CD14-positive monocyte (primary cell): ENCODE results near the gene P4HA1. TPM values are rescaled to one million over a fixed set of nuclear protein-coding genes. Genes with fewer than 3 reads are reported as not detected.

Experiments used
- DNase-seq, 3 donors: peaks; one replicate each; pipeline ENCODE4 v3.0.0-alpha.2; 2011 to 2022
- H2AFZ ChIP-seq: 2 replicates; pipeline ENCODE4 v1.6.0; 2012; ENCODE audit warnings: mild to moderate bottlenecking, low read depth, low read length, inconsistent platforms; ENCODE audit not compliant: insufficient read depth, poor library complexity, severe bottlenecking
- H3K27ac ChIP-seq, 2 donors: 1 replicate in 1 of 2; 2 replicates in 1 of 2; pipeline ENCODE4 v1.5.1; 2012 to 2013; ENCODE audit warnings: low read length in 2 of 2, control low read depth in 1 of 2, inconsistent platforms in 1 of 2, low read depth in 1 of 2, mild to moderate bottlenecking in 1 of 2
- H3K27me3 ChIP-seq, 2 donors: one replicate each; pipeline versions ENCODE4 v1.6.0 to v1.6.1; 2011 to 2013; ENCODE audit warnings: low read length in 2 of 2; ENCODE audit not compliant: control insufficient read depth in 2 of 2, insufficient read depth in 2 of 2
- H3K36me3 ChIP-seq, 2 donors: replicated peaks in 1 of 2; 1 replicate in 1 of 2; 2 replicates in 1 of 2; pipeline versions ENCODE4 v1.5.1 to v1.6.1; 2012 to 2013; ENCODE audit warnings: low read length in 2 of 2, control low read depth in 1 of 2, inconsistent platforms in 1 of 2, mild to moderate bottlenecking in 1 of 2; ENCODE audit not compliant: insufficient read depth in 2 of 2, control insufficient read depth in 1 of 2
- H3K4me1 ChIP-seq, 2 donors: 1 replicate in 1 of 2; 2 replicates in 1 of 2; pipeline versions ENCODE4 v1.5.1 to v1.6.1; 2012 to 2013; ENCODE audit warnings: low read length in 2 of 2, control low read depth in 1 of 2, inconsistent platforms in 1 of 2, mild to moderate bottlenecking in 1 of 2, moderate library complexity in 1 of 2; ENCODE audit not compliant: insufficient read depth in 2 of 2, control insufficient read depth in 1 of 2
- H3K4me2 ChIP-seq: replicated peaks from 2 replicates; pipeline ENCODE3; 2012; ENCODE audit warnings: low read length, moderate library complexity, mild to moderate bottlenecking; ENCODE audit not compliant: poor library complexity, severe bottlenecking; ENCODE audit errors: extremely low read depth
- H3K4me3 ChIP-seq, 3 experiments: fragments of 200-600 bp in 1 of 3; sonication (generic) in 1 of 3; replicated peaks in 1 of 3; 1 replicate in 2 of 3; 2 replicates in 1 of 3; pipeline ENCODE4 v1.5.1; 2011 to 2013; ENCODE audit warnings: low read length in 3 of 3, mild to moderate bottlenecking in 3 of 3, control low read depth in 2 of 3, low read depth in 2 of 3, inconsistent platforms in 1 of 3, moderate library complexity in 1 of 3
- H3K79me2 ChIP-seq: 2 replicates; pipeline ENCODE4 v1.6.0; 2012; ENCODE audit warnings: mild to moderate bottlenecking, control low read depth, inconsistent platforms, low read length, moderate library complexity; ENCODE audit not compliant: insufficient read depth
- H3K9ac ChIP-seq: 2 replicates; pipeline ENCODE4 v1.6.0; 2017; ENCODE audit warnings: low read length, mild to moderate bottlenecking; ENCODE audit not compliant: insufficient read depth, poor library complexity, severe bottlenecking
- H3K9me3 ChIP-seq, 2 donors: replicated peaks in 1 of 2; 1 replicate in 1 of 2; 2 replicates in 1 of 2; pipeline versions ENCODE4 v1.5.1 to v1.6.1; 2012 to 2013; ENCODE audit warnings: low read length in 2 of 2, control low read depth in 1 of 2; ENCODE audit not compliant: control insufficient read depth in 1 of 2, insufficient read depth in 1 of 2
- H4K20me1 ChIP-seq: 2 replicates; pipeline ENCODE4 v1.6.0; 2012; ENCODE audit warnings: mild to moderate bottlenecking, low read length, control low read depth, moderate library complexity; ENCODE audit not compliant: insufficient read depth
- H3K27ac Mint-ChIP-seq, 7 donors: one replicate each; pipeline ENCODE4 v1.8.0; 2020; ENCODE audit warnings: mild to moderate bottlenecking in 7 of 7, mixed read lengths in 7 of 7, moderate library complexity in 6 of 7, inconsistent platforms in 2 of 7
- H3K27me3 Mint-ChIP-seq, 3 donors: one replicate each; pipeline ENCODE4 v1.8.0; 2021 to 2022; ENCODE audit warnings: low read depth in 3 of 3, mild to moderate bottlenecking in 3 of 3, mixed read lengths in 3 of 3, moderate library complexity in 3 of 3, inconsistent platforms in 1 of 3
- H3K36me3 Mint-ChIP-seq, 2 donors: one replicate each; pipeline ENCODE4 v1.8.0; 2020; ENCODE audit warnings: mixed read lengths in 2 of 2, inconsistent platforms in 1 of 2, mild to moderate bottlenecking in 1 of 2
- H3K4me1 Mint-ChIP-seq: one replicate; pipeline ENCODE4 v1.8.0; 2020; ENCODE audit warnings: mild to moderate bottlenecking, mixed read lengths
- H3K4me3 Mint-ChIP-seq, 2 donors: one replicate each; pipeline ENCODE4 v1.8.0; 2020; ENCODE audit warnings: mild to moderate bottlenecking in 2 of 2, mixed read lengths in 2 of 2, moderate library complexity in 1 of 2
- H3K9me3 Mint-ChIP-seq, 7 donors: one replicate each; pipeline ENCODE4 v1.8.0; 2020 to 2022; ENCODE audit warnings: mixed read lengths in 7 of 7, mild to moderate bottlenecking in 6 of 7, moderate library complexity in 6 of 7, inconsistent platforms in 2 of 7
- CTCF ChIP-seq: fragments of 200-600 bp; IDR thresholded peaks from one replicate; pipeline ENCODE4 v1.8.0; 2022; ENCODE audit warnings: antibody characterized with exemption, mild to moderate bottlenecking
- WGBS: methylation state at CpG from one replicate; pipeline ENCODE4 v1.1.5; 2013; ENCODE audit warnings: missing lambda C conversion rate; ENCODE audit not compliant: insufficient coverage; 5-methylcytosine and 5-hydroxymethylcytosine counted together
- intact Hi-C, 2 donors: fragments of 100-400 bp; cut with micrococcal nuclease; formaldehyde crosslinking; loops; one replicate each; pipeline versions ENCODE4 v1.15.0 to v1.15.1; 2023
- polyA plus RNA-seq, 3 donors: library from polyadenylated mRNA; depleted of rRNA in 1 of 3; unstranded in 2 of 3; stranded (reverse) in 1 of 3; fragments of 300-500 nt in 2 of 3; fragments of >200 nt in 1 of 3; fragmentation: Illumina TruSeq in 2 of 3; gene quantifications; 1 replicate in 2 of 3; 2 replicates in 1 of 3; pipeline ENCODE4 v1.2.3, GENCODE V29; 2012 to 2021

Gene P4HA1
- polyA plus RNA-seq, 3 donors, result 20.1 to 44.3 (median 43.9) TPM

- Mint-ChIP-seq H3K27me3 (no peaks in the 10 kb centered on the region), H3K9me3 (no peaks in the 10 kb centered on the region), H3K4me3 (no peak overlapping the region), H3K36me3 (peaks cover 58 to 84% of the 10 kb centered on the region in 2 donors), H3K4me1 (no peaks in the 10 kb centered on the region), H3K27ac (no peak overlapping the region)
- no peaks in the 10 kb centered on the region for H3K27me3 ChIP-seq
- intact Hi-C loops, result no loop called here
- TF ChIP-seq CTCF, result no peak
- DNase-seq, result no peak
- no peaks in the 10 kb centered on the region for H4K20me1 ChIP-seq
- no peaks in the 10 kb centered on the region for H3K4me1 ChIP-seq
- peaks cover 51 to 91% of the 10 kb centered on the region in 2 donors for H3K36me3 ChIP-seq
- H3K27ac ChIP-seq, result no peak overlapping the region
- H3K79me2 ChIP-seq, result no peaks in the 10 kb centered on the region
- no peak overlapping the region for H3K4me3 ChIP-seq
- no peak overlapping the region for H2AFZ ChIP-seq
- H3K9ac ChIP-seq, result no peak overlapping the region
- no peaks in the 10 kb centered on the region for H3K9me3 ChIP-seq
- 100% methylated on average over 2 of the region's 4 CpGs for WGBS
- no peak overlapping the region for H3K4me2 ChIP-seq
Observed at GRCh38 chr10:73053275-73053674, 43.4 kb downstream of the P4HA1 start.

- Histone ChIP-seq H3K9ac (no peak overlapping the region), H3K79me2 (no peaks in the 10 kb centered on the region), H3K4me1 (no peaks in the 10 kb centered on the region), H3K27me3 (no peaks in the 10 kb centered on the region), H3K4me2 (no peak overlapping the region), H3K9me3 (no peaks in the 10 kb centered on the region), H3K4me3 (no peak overlapping the region), H2AFZ (no peak overlapping the region), H4K20me1 (no peaks in the 10 kb centered on the region), H3K36me3 (peaks cover 43 to 90% of the 10 kb centered on the region in 2 donors), H3K27ac (no peak overlapping the region)
- H3K4me3 Mint-ChIP-seq, result no peak overlapping the region
- H3K27ac Mint-ChIP-seq, result no peak overlapping the region
- peaks cover 0 to 2% (median 0%) of the 10 kb centered on the region in 3 donors for H3K27me3 Mint-ChIP-seq
- DNase-seq, result no peak
- H3K9me3 Mint-ChIP-seq, result peaks cover 0 to 1% (median 0%) of the 10 kb centered on the region in 7 donors
- H3K4me1 Mint-ChIP-seq, result no peaks in the 10 kb centered on the region
- H3K36me3 Mint-ChIP-seq, result peaks cover 54 to 74% of the 10 kb centered on the region in 2 donors
- no CpG with 5 or more reads among the region's 7 CpGs for WGBS
- intact Hi-C loops, result no loop called here
- TF ChIP-seq CTCF, result no peak
Observed at GRCh38 chr10:73044378-73045285, 52.0 kb downstream of the P4HA1 start.
